HUES6 (cell line): ENCODE measurements around the gene ZNF629.
A peak's percentile ranks its signal among the peaks of the same experiment; 100 is the strongest.

Experiments used
- H3K27ac ChIP-seq: 2 replicates; pipeline ENCODE4 v1.7.0; 2013; ENCODE audit warnings: low read depth, mild to moderate bottlenecking, low read length, inconsistent platforms
- H3K27me3 ChIP-seq: 2 replicates; pipeline ENCODE4 v1.6.1; 2013; ENCODE audit warnings: low read length; ENCODE audit not compliant: control insufficient read depth, insufficient read depth
- H3K36me3 ChIP-seq: 2 replicates; pipeline ENCODE4 v1.6.1; 2013; ENCODE audit warnings: low read length; ENCODE audit not compliant: control insufficient read depth, insufficient read depth
- H3K4me1 ChIP-seq: 2 replicates; pipeline ENCODE4 v1.6.1; 2013; ENCODE audit warnings: low read length; ENCODE audit not compliant: control insufficient read depth, insufficient read depth
- H3K4me3 ChIP-seq: 2 replicates; pipeline ENCODE4 v1.5.1; 2013; ENCODE audit warnings: low read depth, low read length
- H3K9ac ChIP-seq: one replicate; pipeline ENCODE4 v1.6.1; 2013; ENCODE audit warnings: mild to moderate bottlenecking, low read length
- H3K9me3 ChIP-seq: 2 replicates; pipeline ENCODE4 v1.6.1; 2013; ENCODE audit warnings: low read depth, low read length; ENCODE audit not compliant: control insufficient read depth, insufficient read depth

ZNF629 gene

GRCh38 chr16:30785126-30786106 is 1.6 kb downstream of the ZNF629 start:
- H3K4me1 ChIP-seq = peaks cover 6% of the 10 kb centered on the region; the same call in 1 of the 2 replicates
- H3K27ac ChIP-seq = no peak overlapping the region
- peak overlapping the region; percentile 67 for H3K9ac ChIP-seq
- H3K36me3 ChIP-seq = peaks cover 23% of the 10 kb centered on the region
- H3K27me3 ChIP-seq = no peaks in the 10 kb centered on the region
- no peaks in the 10 kb centered on the region for H3K9me3 ChIP-seq
- peak overlapping the region; percentile 70 for H3K4me3 ChIP-seq

- peaks cover 6% of the 10 kb centered on the region; the same call in 1 of the 2 replicates for H3K4me1 ChIP-seq
- H3K4me3 ChIP-seq = no peak overlapping the region
- H3K9ac ChIP-seq = no peak overlapping the region
- no peak overlapping the region for H3K27ac ChIP-seq
- H3K27me3 ChIP-seq = no peaks in the 10 kb centered on the region
- peaks cover 23% of the 10 kb centered on the region for H3K36me3 ChIP-seq
- H3K9me3 ChIP-seq = no peaks in the 10 kb centered on the region
Measured at GRCh38 chr16:30784215-30784614, 2.8 kb downstream of the ZNF629 start.

GRCh38 chr16:30783280-30784109 is 3.5 kb downstream of the ZNF629 start:
- Histone ChIP-seq H3K4me1 (peaks cover 12% of the 10 kb centered on the region), H3K27me3 (no peaks in the 10 kb centered on the region), H3K27ac (no peak overlapping the region), H3K9ac (no peak overlapping the region), H3K36me3 (peaks cover 23% of the 10 kb centered on the region), H3K9me3 (no peaks in the 10 kb centered on the region), H3K4me3 (no peak overlapping the region)

- Histone ChIP-seq H3K27ac (no peak overlapping the region), H3K36me3 (peaks cover 23% of the 10 kb centered on the region), H3K9me3 (no peaks in the 10 kb centered on the region), H3K9ac (no peak overlapping the region), H3K4me3 (no peak overlapping the region), H3K4me1 (peaks cover 11% of the 10 kb centered on the region), H3K27me3 (no peaks in the 10 kb centered on the region)
Measured at GRCh38 chr16:30782486-30783279, 4.3 kb downstream of the ZNF629 start.

- Histone ChIP-seq H3K9ac (no peak overlapping the region), H3K27me3 (no peaks in the 10 kb centered on the region), H3K9me3 (no peaks in the 10 kb centered on the region), H3K36me3 (peaks cover 23% of the 10 kb centered on the region), H3K27ac (no peak overlapping the region), H3K4me3 (no peak overlapping the region), H3K4me1 (peaks cover 14% of the 10 kb centered on the region)
Measured at GRCh38 chr16:30780549-30780948, 6.5 kb downstream of the ZNF629 start.

- Histone ChIP-seq H3K27ac (no peak overlapping the region), H3K9ac (no peak overlapping the region), H3K4me3 (no peak overlapping the region), H3K27me3 (no peaks in the 10 kb centered on the region), H3K4me1 (peaks cover 14% of the 10 kb centered on the region), H3K36me3 (peaks cover 23% of the 10 kb centered on the region), H3K9me3 (no peaks in the 10 kb centered on the region)
Measured at GRCh38 chr16:30780021-30780420, 7.0 kb downstream of the ZNF629 start.

GRCh38 chr16:30779596-30779995 is 7.4 kb downstream of the ZNF629 start:
- H3K4me3 ChIP-seq = no peak overlapping the region
- H3K4me1 ChIP-seq = peaks cover 14% of the 10 kb centered on the region
- H3K27ac ChIP-seq = no peak overlapping the region
- H3K27me3 ChIP-seq = no peaks in the 10 kb centered on the region
- no peak overlapping the region for H3K9ac ChIP-seq
- no peaks in the 10 kb centered on the region for H3K9me3 ChIP-seq
- peaks cover 24% of the 10 kb centered on the region for H3K36me3 ChIP-seq

- no peak overlapping the region for H3K9ac ChIP-seq
- H3K9me3 ChIP-seq = no peaks in the 10 kb centered on the region
- no peak overlapping the region for H3K4me3 ChIP-seq
- H3K36me3 ChIP-seq = peaks cover 31% of the 10 kb centered on the region
- peaks cover 14% of the 10 kb centered on the region for H3K4me1 ChIP-seq
- no peak overlapping the region for H3K27ac ChIP-seq
- no peaks in the 10 kb centered on the region for H3K27me3 ChIP-seq
Measured at GRCh38 chr16:30778549-30779244, 8.3 kb downstream of the ZNF629 start.

GRCh38 chr16:30777591-30778297 is 9.3 kb downstream of the ZNF629 start:
- H3K36me3 ChIP-seq = peaks cover 31% of the 10 kb centered on the region
- no peaks in the 10 kb centered on the region for H3K9me3 ChIP-seq
- no peak overlapping the region for H3K27ac ChIP-seq
- H3K9ac ChIP-seq = no peak overlapping the region
- peaks cover 14% of the 10 kb centered on the region for H3K4me1 ChIP-seq
- H3K27me3 ChIP-seq = no peaks in the 10 kb centered on the region
- H3K4me3 ChIP-seq = no peak overlapping the region
